Endothelial cell of umbilical vein (primary cell): ENCODE data around the gene TMEM223. TPM values are rescaled to one million over a fixed set of nuclear protein-coding genes. Genes with fewer than 3 reads are reported as not detected.

ENCODE experiments used
- BruUV-seq: library from RNA; stranded (reverse); fragments of 400-500 nt; replicated peaks from 2 replicates; lab custom pipeline; 2021; lab: Mats Ljungman, UMichigan
- CTCF ChIA-PET: fragments of 300-600, 350-600 bp; sonication (Branson Sonifier 250); formaldehyde crosslinking; loops from one replicate; lab custom pipeline; 2021; ENCODE audit warnings: antibody characterized with exemption, inconsistent platforms; lab: Charles Lee
- POLR2A ChIA-PET: fragments of 300-600, 350-600 bp; sonication (Branson Sonifier 250); formaldehyde crosslinking; loops from one replicate; lab custom pipeline; 2021; ENCODE audit warnings: antibody characterized with exemption, inconsistent platforms; lab: Charles Lee
- DNase-seq: peaks from one replicate; pipeline ENCODE4 v3.0.0-alpha.2; 2011; ENCODE audit warnings: low read depth, low spot score
- FAIRE-seq: peaks from 2 replicates; lab custom pipeline; 2011; peaks lifted over from hg19 to GRCh38; lab: Jason Lieb, UNC
- H2AFZ ChIP-seq: 2 replicates; pipeline ENCODE4 v1.6.0; 2012; ENCODE audit warnings: low read depth, low read length, control low read depth, inconsistent platforms
- H3K27ac ChIP-seq: 2 replicates; pipeline ENCODE4 v1.5.1; 2011; ENCODE audit warnings: low read depth, mild to moderate bottlenecking, control low read depth, low read length, moderate library complexity; ENCODE audit not compliant: insufficient read depth
- H3K27me3 ChIP-seq, 2 experiments: 2 replicates each; pipeline versions ENCODE4 v1.6.0 to v1.6.1; 2011; ENCODE audit warnings: low read length in 2 of 2, mixed read lengths in 1 of 2; ENCODE audit not compliant: control insufficient read depth in 2 of 2, insufficient read depth in 2 of 2
- H3K36me3 ChIP-seq, 2 experiments: 2 replicates in 1 of 2; 3 replicates in 1 of 2; pipeline ENCODE4 v1.5.1; 2011; ENCODE audit warnings: low read length in 2 of 2, mild to moderate bottlenecking in 1 of 2, moderate library complexity in 1 of 2; ENCODE audit not compliant: control insufficient read depth in 2 of 2, insufficient read depth in 2 of 2; ENCODE audit errors: extremely low read depth in 1 of 2
- H3K4me1 ChIP-seq: 3 replicates; pipeline ENCODE4 v1.5.1; 2011; ENCODE audit warnings: mild to moderate bottlenecking, low read length; ENCODE audit not compliant: control insufficient read depth, insufficient read depth; ENCODE audit errors: extremely low read depth
- H3K4me2 ChIP-seq: 2 replicates; pipeline ENCODE4 v1.6.1; 2011; ENCODE audit warnings: low read length, control low read depth, mixed read lengths; ENCODE audit not compliant: insufficient read depth
- H3K4me3 ChIP-seq, 3 experiments: fragments of 200-600 bp in 1 of 3; sonication (generic), shearing (Covaris generic) in 1 of 3; replicated peaks in 1 of 3; 2 replicates each; pipeline ENCODE4 v1.5.1; 2011 to 2016; ENCODE audit warnings: control low read depth in 3 of 3, low read length in 3 of 3, mild to moderate bottlenecking in 2 of 3, inconsistent platforms in 1 of 3, low read depth in 1 of 3, moderate library complexity in 1 of 3; ENCODE audit not compliant: insufficient read depth in 1 of 3
- H3K79me2 ChIP-seq: 2 replicates; pipeline ENCODE4 v1.6.0; 2012; ENCODE audit warnings: low read length, inconsistent platforms; ENCODE audit not compliant: control insufficient read depth, insufficient read depth
- H3K9ac ChIP-seq: replicated peaks from 2 replicates; pipeline ENCODE3; 2011; ENCODE audit warnings: low read length, control low read depth; ENCODE audit not compliant: insufficient read depth; ENCODE audit errors: extremely low read depth
- H3K9me1 ChIP-seq: replicated peaks from 3 replicates; pipeline ENCODE4 v1.6.0; 2011; ENCODE audit warnings: mild to moderate bottlenecking, low read length; ENCODE audit not compliant: control insufficient read depth, insufficient read depth; ENCODE audit errors: extremely low read depth
- H3K9me3 ChIP-seq: replicated peaks from 2 replicates; pipeline ENCODE4 v1.5.1; 2012; ENCODE audit warnings: low read length, inconsistent platforms; ENCODE audit not compliant: control insufficient read depth, insufficient read depth
- H4K20me1 ChIP-seq: replicated peaks from 2 replicates; pipeline ENCODE3; 2011; ENCODE audit warnings: mild to moderate bottlenecking, low read length; ENCODE audit not compliant: control insufficient read depth, insufficient read depth; ENCODE audit errors: extremely low read depth
- CTCF ChIP-seq, 2 donors: IDR thresholded peaks; 1 replicate in 1 of 2; 2 replicates in 1 of 2; pipeline ENCODE4 v1.5.1; 2011; ENCODE audit warnings: low read length in 2 of 2, mild to moderate bottlenecking in 2 of 2, moderate library complexity in 2 of 2, control low read depth in 1 of 2, inconsistent platforms in 1 of 2, low read depth in 1 of 2; ENCODE audit not compliant: insufficient read depth in 1 of 2; ENCODE audit errors: extremely low read depth in 1 of 2
- EZH2 ChIP-seq: IDR thresholded peaks from 2 replicates; pipeline ENCODE4 v1.6.1; 2012; ENCODE audit warnings: borderline replicate concordance, low read depth, mild to moderate bottlenecking, moderate library complexity, low read length, inconsistent platforms; ENCODE audit not compliant: severe bottlenecking
- FOS ChIP-seq: IDR thresholded peaks from 2 replicates; pipeline ENCODE4 v1.6.1; 2011; ENCODE audit warnings: mild to moderate bottlenecking, low read length, moderate library complexity, borderline replicate concordance; ENCODE audit not compliant: insufficient read depth
- GATA2 ChIP-seq: IDR thresholded peaks from 2 replicates; pipeline ENCODE4 v1.7.0; 2011; ENCODE audit warnings: low read depth, mild to moderate bottlenecking, moderate library complexity, mixed read lengths, low read length; ENCODE audit not compliant: insufficient read length, insufficient read depth
- JUN ChIP-seq: IDR thresholded peaks from 2 replicates; pipeline ENCODE4 v1.6.1; 2011; ENCODE audit warnings: borderline replicate concordance, low read depth; ENCODE audit not compliant: insufficient read length, insufficient read depth
- MAX ChIP-seq: IDR thresholded peaks from 2 replicates; pipeline ENCODE4 v1.6.1; 2011; ENCODE audit not compliant: insufficient read depth, insufficient read length
- MYC ChIP-seq: IDR thresholded peaks from one replicate; pipeline ENCODE4 v1.6.1; 2011; ENCODE audit warnings: mild to moderate bottlenecking, low read depth, low read length
- POLR2A ChIP-seq: IDR thresholded peaks from 2 replicates; pipeline ENCODE4 v1.6.1; 2012; ENCODE audit warnings: low read depth, mild to moderate bottlenecking, control low read depth, low read length
- POLR2AphosphoS5 ChIP-seq: IDR thresholded peaks from 2 replicates; pipeline ENCODE4 v1.6.1; 2012; ENCODE audit warnings: low read depth, mild to moderate bottlenecking, control low read depth, low read length, moderate library complexity; ENCODE audit not compliant: insufficient read depth
- dilution Hi-C: fragments of 300-500 bp; cut with MboI; formaldehyde crosslinking; loops from one replicate; pipeline ENCODE4 v1.15.0; 2019; ENCODE audit warnings: low sequenced_read_pairs; ENCODE audit not compliant: extremely low pct_ligation_motif_present
- intact Hi-C: fragments of 100-400 bp; cut with micrococcal nuclease; formaldehyde crosslinking; loops from one replicate; pipeline ENCODE4 v1.10.0; 2022
- polyA plus RNA-seq, 4 experiments: library from polyadenylated mRNA; depleted of rRNA in 3 of 4; stranded (reverse) in 3 of 4; unstranded in 1 of 4; fragments of >200 nt; gene quantifications; 2 replicates each; pipeline versions ENCODE4 v1.2.1 to v1.2.3, GENCODE V29; 2011 to 2012; ENCODE audit warnings: missing spikeins in 1 of 4
- total RNA-seq: library from RNA; stranded (reverse); gene quantifications from 2 replicates; pipeline ENCODE4 v1.2.3, GENCODE V29; 2021

Gene TMEM223
- total and polyA plus RNA-seq, 2 donors (not counting 3 experiments of a cell fraction or from before 2014, with no cell fraction given), result 11.8 to 26.7 TPM

DNA sequence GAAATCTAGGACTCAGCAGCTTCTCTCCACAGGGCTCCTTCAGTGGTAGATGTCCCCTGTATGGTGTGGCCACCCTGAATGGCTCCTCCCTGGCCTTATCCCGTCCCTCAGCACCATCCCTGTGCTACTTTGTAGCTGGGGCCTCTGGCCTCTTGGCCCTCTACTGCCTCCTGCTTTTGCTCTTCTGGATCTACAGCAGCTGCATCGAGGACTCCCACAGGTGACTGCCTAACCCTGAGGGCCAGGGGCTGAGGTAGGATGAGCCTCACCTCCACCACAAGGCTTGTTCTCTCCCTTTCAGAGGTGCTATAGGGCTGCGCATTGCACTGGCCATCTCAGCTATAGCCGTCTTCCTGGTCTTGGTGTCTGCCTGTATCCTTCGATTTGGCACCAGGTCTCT is 2.8 kb downstream of the TMEM223 start:
- no TSS peak for BruUV-seq
- no peak overlapping the region for H3K4me2 ChIP-seq
- H4K20me1 ChIP-seq, result no peaks in the 10 kb centered on the region
- H3K36me3 ChIP-seq, result peaks cover 3 to 20% of the 10 kb centered on the region in 2 experiments
- no peak for DNase-seq
- no peaks in the 10 kb centered on the region for H3K27me3 ChIP-seq
- peaks cover 27% of the 10 kb centered on the region for H3K79me2 ChIP-seq
- no peaks in the 10 kb centered on the region for H3K9me3 ChIP-seq
- no peaks in the 10 kb centered on the region for H3K9me1 ChIP-seq
- TF ChIP-seq MAX, result no peak
- no peak for TF ChIP-seq POLR2A
- no peak for TF ChIP-seq JUN
- TF ChIP-seq GATA2, result no peak
- no peak for TF ChIP-seq FOS
- TF ChIP-seq MYC, result no peak
- no peak for TF ChIP-seq POLR2AphosphoS5
- no peak for TF ChIP-seq CTCF (IDR thresholded peaks at IDR 0.05; ENCODE audit: extremely low read depth in 1 of 2, insufficient read depth in 1 of 2, low read depth in 1 of 2, low read length in 2 of 2)
- no peak for TF ChIP-seq EZH2
- H3K4me3 ChIP-seq, result no peak overlapping the region
- no peak overlapping the region for H3K9ac ChIP-seq
- H3K4me1 ChIP-seq, result peaks cover 17% of the 10 kb centered on the region
- intact Hi-C loops (no loop called here), dilution Hi-C loops (no loop called here)
- no peak overlapping the region for H2AFZ ChIP-seq
- no peak for FAIRE-seq
- POLR2A ChIA-PET, result interaction anchor here (1.9 kb wide), 1 partner anchor 52 kb away, joined by 9 read pairs; no protein-coding TSS in a partner anchor
- H3K27ac ChIP-seq, result no peak overlapping the region
- CTCF ChIA-PET, result interaction anchor here (1.8 to 3.1 kb wide), 2 partner anchors 17 to 27 kb away, joined by 5 to 42 read pairs; partner anchors contain the start of genes POLR2G and TAF6L
